ENCODE results near the gene RFC4. TPM values are rescaled to one million over a fixed set of nuclear protein-coding genes. Genes with fewer than 3 reads are reported as not detected.
"Not testable (repeated sequence)": the region's sequence is repeated elsewhere in the genome, so short reads cannot be mapped to it uniquely, and the experiment has no call there.

RFC4 gene
- total and polyA plus RNA-seq, 2 donors: 16.7 to 27.1 TPM

DNA sequence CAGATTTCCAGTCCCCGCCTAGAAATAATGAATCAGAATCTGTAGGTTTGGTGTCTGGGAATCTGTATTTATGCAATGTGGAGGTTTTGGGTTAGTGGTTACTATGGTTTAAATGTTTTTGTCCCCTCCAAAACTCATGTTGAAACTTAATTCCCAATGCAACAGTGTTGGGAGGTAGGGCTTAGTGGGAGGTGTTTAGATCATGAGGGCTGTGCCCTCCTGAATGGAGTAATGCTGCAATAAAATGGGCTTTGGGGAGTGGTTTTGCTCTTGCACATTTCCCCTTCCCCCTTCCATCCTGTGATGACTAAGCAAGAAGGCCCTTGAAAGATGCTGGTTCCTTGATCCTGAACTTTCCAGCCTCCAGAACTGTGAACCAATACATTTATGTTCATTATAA lies 9.2 kb upstream of the RFC4 start:
- WGBS: 96% methylated on average over 1 of the region's 1 CpG
- no peak overlapping the region for H3K27ac ChIP-seq (ENCODE audit: low read depth)
- DNase-seq (ENCODE audit: extremely low spot score): no peak
- no peak overlapping the region for H3K4me3 ChIP-seq (ENCODE audit: low read depth, low read length)
- H3K36me3 ChIP-seq (ENCODE audit: insufficient read depth): no peaks in the 10 kb centered on the region
- no peaks in the 10 kb centered on the region for H3K4me1 ChIP-seq (ENCODE audit: insufficient read depth)

DNA sequence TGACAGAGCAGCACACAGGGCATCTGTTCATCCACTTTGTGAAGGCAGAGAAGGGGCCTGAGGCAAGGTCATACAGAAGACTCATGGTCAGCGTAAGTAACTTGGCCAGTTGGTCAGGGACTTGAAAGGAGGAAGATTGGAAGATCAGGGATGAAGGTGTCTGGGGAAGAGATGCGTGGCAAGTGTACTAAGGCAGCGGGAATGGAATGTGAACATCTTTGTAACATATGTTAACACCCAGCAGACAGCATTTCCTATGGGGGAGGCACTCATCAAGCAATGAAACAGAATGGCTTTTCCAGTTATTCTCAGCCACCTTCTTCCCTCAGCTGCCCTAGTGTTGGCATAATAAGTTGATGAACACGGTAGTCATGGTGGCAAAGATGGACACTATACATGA lies 7.8 kb upstream of the RFC4 start:
- 80% methylated on average over 4 of the region's 4 CpGs for WGBS
- no peak for DNase-seq (ENCODE audit: extremely low spot score)
- no peak overlapping the region for H3K27ac ChIP-seq (ENCODE audit: low read depth)
- no peaks in the 10 kb centered on the region for H3K36me3 ChIP-seq (ENCODE audit: insufficient read depth)
- H3K4me1 ChIP-seq (ENCODE audit: insufficient read depth): no peaks in the 10 kb centered on the region
- no peak overlapping the region for H3K4me3 ChIP-seq (ENCODE audit: low read depth, low read length)

DNA sequence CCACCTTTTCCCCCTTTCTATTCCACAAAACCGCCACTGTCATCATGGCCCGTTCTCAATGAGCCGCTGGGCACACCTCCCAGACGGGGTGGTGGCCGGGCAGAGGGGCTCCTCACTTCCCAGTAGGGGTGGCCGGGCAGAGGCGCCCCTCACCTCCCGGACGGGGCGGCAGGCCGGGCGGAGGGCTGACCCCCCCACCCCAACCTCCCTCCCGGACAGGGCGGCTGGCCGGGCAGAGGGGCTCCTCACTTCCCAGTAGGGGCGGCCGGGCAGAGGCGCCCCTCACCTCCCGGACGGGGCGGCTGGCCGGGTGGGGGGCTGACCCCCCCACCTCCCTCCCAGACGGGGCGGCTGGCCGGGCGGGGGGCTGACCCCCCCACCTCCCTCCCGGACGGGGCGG lies 5.0 kb upstream of the RFC4 start:
- not testable (repeated sequence) for H3K4me3 ChIP-seq (ENCODE audit: low read depth, low read length); DNase-seq (ENCODE audit: extremely low spot score); H3K4me1 ChIP-seq (ENCODE audit: insufficient read depth); H3K27ac ChIP-seq (ENCODE audit: low read depth); H3K36me3 ChIP-seq (ENCODE audit: insufficient read depth)
- WGBS: 94% methylated on average over 15 of the region's 29 CpGs

DNA sequence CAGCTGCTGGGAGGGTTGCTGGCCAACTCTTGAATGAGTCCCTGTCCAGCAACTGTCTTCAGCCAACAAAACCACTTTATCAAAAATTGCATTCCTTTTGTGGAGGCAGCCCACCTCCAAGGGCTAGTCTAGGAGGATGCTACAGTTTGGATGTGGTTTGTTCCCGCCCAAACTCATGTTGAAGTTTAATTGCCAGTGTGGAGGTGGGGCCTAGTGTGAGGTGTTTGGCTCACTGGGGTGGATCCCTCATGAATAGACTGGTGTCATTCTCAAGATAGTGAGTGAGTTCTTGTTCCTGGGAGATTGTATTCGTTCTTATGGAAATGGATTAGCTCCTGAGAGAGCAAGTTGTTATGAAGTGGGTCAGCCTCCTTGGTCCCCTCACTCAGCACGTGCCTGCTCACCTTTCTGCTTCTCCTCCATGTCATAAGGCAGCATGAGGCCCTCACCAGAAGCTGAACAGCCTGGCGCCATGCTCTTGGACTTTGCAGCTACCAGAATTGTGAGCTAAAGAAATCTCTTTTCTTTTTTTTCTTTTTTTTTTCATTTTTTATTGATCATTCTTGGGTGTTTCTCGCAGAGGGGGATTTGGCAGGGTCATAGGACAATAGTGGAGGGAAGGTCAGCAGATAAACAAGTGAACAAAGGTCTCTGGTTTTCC lies 4.2 kb upstream of the RFC4 start:
- WGBS: 84% methylated on average over 5 of the region's 5 CpGs
- H3K36me3 ChIP-seq (ENCODE audit: insufficient read depth): no peaks in the 10 kb centered on the region

DNA sequence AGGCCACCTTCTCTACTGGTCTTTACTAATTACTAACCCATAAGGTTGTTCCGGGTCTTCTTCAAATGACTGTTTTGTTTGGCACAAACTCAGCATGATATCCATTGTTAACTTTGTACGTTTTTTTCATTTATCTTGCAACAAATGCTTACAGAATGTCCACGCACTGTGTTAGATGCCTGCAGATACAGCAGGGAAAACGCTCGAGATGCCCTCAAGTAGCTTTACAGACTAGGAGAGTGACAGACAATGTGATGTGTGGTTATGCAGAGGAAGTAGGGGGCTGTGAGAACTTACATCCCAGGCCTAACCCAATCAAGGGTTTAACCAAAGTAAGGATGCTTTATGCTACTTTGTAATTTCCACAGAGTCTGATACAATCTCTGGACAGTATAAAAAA lies 949 bp upstream of the RFC4 start:
- no peak for DNase-seq (ENCODE audit: extremely low spot score)
- H3K4me3 ChIP-seq (ENCODE audit: low read depth, low read length): no peak overlapping the region
- 40% methylated on average over 5 of the region's 5 CpGs for WGBS

More for the DNA sequence above, 4.2 kb upstream of the RFC4 start:
- H3K4me1 ChIP-seq (ENCODE audit: insufficient read depth): no peaks in the 10 kb centered on the region
- H3K4me3 ChIP-seq (ENCODE audit: low read depth, low read length): no peak overlapping the region
- H3K27ac ChIP-seq (ENCODE audit: low read depth): no peak overlapping the region
- no peak for DNase-seq (ENCODE audit: extremely low spot score)

DNA sequence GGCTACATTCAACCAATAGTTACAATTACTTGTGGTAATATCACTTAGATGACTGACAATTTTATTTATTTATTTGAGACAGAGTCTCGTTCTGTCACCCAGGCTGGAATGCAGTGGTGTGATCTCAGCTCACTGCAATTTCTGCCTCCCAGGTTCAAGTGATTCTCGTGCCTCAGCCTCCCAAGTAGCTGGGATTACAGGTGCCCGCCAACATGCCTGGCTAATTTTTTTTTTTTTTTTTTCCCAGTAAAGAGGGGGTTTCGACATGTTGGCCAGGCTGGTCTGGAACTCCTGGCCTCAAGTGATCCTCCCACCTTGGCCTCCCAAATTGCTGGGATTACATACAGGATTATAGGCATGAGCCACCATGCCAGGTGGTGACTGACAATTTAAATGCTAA lies 2.8 kb downstream of the RFC4 start:
- H3K36me3 ChIP-seq (ENCODE audit: insufficient read depth); H3K27ac ChIP-seq (ENCODE audit: low read depth); DNase-seq (ENCODE audit: extremely low spot score); H3K4me1 ChIP-seq (ENCODE audit: insufficient read depth); H3K4me3 ChIP-seq (ENCODE audit: low read depth, low read length): not testable (repeated sequence)
- 90% methylated on average over 4 of the region's 4 CpGs for WGBS

More for the DNA sequence above, 949 bp upstream of the RFC4 start:
- H3K4me1 ChIP-seq (ENCODE audit: insufficient read depth): no peaks in the 10 kb centered on the region
- H3K27ac ChIP-seq (ENCODE audit: low read depth): no peak overlapping the region
- H3K36me3 ChIP-seq (ENCODE audit: insufficient read depth): no peaks in the 10 kb centered on the region

DNA sequence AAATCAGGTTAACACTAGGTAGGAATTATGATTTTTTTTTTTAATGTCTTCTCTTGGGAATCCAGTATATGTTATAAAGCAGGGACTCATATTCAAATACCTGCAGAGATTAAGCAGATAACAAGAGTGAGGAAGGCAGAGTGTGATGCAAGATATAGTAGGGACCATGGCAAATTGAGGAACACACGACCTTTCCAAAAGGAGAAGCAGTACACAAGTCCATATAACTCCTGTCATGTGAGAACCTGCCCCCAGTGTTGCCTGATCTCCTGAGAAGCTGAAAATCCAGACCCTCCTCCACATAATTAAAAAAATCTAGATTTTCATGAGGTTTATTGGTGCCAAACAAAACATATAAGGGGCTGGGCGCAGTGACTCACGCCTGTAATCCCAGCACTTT lies 3.6 kb downstream of the RFC4 start:
- Histone ChIP-seq H3K36me3 (ENCODE audit: insufficient read depth) (no peaks in the 10 kb centered on the region), H3K4me3 (ENCODE audit: low read depth, low read length) (no peak overlapping the region), H3K4me1 (ENCODE audit: insufficient read depth) (no peaks in the 10 kb centered on the region), H3K27ac (ENCODE audit: low read depth) (no peak overlapping the region)
- WGBS: 89% methylated on average over 3 of the region's 3 CpGs
- no peak for DNase-seq (ENCODE audit: extremely low spot score)

DNA sequence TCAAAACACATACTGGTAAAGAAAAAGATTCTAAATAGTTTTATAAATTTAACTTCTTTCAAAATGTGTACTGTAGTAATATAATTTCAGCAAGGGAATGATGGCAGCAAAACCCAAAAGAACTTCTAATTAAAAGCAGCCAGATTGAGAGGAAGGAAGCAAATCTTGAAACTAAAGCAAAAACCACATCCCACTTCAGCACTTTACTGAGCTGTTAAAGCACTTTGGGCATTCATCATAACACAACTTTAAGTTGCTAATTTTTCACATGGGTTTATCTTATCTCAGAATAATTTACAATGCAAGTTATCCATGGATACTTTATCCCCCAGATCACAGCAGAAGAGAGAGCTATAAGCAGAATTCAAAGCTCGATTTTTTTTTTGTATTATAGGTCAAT lies 6.0 kb downstream of the RFC4 start:
- no peak for DNase-seq (ENCODE audit: extremely low spot score)
- Histone ChIP-seq H3K27ac (ENCODE audit: low read depth) (no peak overlapping the region), H3K36me3 (ENCODE audit: insufficient read depth) (no peaks in the 10 kb centered on the region), H3K4me3 (ENCODE audit: low read depth, low read length) (no peak overlapping the region), H3K4me1 (ENCODE audit: insufficient read depth) (no peaks in the 10 kb centered on the region)
- WGBS: 85% methylated on average over 1 of the region's 1 CpG

DNA sequence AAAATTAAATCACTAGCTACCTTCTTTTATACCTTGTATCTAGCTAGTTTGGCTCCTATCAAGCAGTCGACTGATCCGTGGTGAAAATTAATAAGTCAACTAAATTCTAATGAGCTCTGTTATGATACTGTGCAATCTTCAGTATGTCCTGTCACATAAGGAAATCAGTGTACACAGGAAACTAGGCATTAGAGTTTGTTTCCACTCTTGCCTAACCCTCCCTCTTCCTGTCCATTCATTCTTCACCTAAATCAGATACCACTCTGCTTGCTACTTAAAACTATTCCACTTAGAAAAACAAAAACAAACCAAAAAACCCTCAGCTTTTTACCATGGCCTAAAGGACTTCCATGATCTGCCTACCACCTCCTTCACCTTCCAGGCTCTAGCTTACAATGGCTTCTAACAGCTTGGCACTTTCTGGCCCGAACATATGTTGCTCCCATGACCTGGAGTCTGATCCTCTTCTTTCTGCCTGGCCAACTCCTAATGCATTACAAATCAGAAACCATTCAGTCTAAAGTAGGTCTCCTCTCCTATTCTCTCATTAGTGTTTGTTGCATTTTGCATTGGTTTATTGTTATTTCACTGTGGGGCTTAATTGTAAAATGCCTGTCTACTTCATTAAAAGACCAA lies 7.9 kb downstream of the RFC4 start:
- DNase-seq (ENCODE audit: extremely low spot score): no peak
- no peaks in the 10 kb centered on the region for H3K4me1 ChIP-seq (ENCODE audit: insufficient read depth)
- no peak overlapping the region for H3K27ac ChIP-seq (ENCODE audit: low read depth)
- 89% methylated on average over 3 of the region's 3 CpGs for WGBS
- no peak overlapping the region for H3K4me3 ChIP-seq (ENCODE audit: low read depth, low read length)
- peaks cover 2% of the 10 kb centered on the region for H3K36me3 ChIP-seq (ENCODE audit: insufficient read depth)

DNA sequence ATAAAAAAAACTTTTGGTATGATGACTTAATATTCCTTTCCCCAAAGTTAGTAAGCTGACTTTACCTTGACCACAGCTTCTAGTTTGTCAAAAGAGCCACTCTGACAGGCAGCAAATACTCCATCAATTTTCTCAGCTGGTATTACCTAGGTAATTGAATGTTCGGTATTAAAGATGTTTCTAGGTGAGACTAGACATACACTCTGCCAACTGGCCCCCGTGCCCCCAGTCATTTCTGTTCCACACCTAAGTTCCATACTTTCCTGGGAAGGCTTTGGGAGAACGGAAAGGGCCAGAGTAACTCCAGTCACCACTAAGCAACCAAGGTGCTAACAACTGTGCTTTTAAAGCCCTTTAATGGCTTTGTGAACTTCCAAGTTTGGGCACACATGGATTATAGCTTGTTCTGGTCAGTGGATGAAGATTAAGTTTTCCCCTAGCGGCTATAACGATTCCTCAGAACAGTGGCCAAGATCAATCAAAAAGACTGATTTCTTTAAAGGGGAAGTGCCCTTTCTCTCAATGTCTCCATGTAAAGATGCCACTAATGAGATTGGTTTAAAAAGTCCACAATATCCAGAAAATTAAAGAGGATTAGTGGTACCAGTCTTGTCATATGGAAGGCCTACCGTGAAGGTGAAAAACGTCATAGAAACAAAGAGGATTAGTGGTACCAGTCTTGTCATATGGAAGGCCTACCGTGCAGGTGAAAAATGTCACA lies 15.9 kb downstream of the RFC4 start:
- Histone ChIP-seq H3K27ac (ENCODE audit: low read depth) (no peak overlapping the region), H3K4me1 (ENCODE audit: insufficient read depth) (no peaks in the 10 kb centered on the region), H3K36me3 (ENCODE audit: insufficient read depth) (peaks cover 17% of the 10 kb centered on the region), H3K4me3 (ENCODE audit: low read depth, low read length) (no peak overlapping the region)
- 58% methylated on average over 8 of the region's 8 CpGs for WGBS
- no peak for DNase-seq (ENCODE audit: extremely low spot score)

DNA sequence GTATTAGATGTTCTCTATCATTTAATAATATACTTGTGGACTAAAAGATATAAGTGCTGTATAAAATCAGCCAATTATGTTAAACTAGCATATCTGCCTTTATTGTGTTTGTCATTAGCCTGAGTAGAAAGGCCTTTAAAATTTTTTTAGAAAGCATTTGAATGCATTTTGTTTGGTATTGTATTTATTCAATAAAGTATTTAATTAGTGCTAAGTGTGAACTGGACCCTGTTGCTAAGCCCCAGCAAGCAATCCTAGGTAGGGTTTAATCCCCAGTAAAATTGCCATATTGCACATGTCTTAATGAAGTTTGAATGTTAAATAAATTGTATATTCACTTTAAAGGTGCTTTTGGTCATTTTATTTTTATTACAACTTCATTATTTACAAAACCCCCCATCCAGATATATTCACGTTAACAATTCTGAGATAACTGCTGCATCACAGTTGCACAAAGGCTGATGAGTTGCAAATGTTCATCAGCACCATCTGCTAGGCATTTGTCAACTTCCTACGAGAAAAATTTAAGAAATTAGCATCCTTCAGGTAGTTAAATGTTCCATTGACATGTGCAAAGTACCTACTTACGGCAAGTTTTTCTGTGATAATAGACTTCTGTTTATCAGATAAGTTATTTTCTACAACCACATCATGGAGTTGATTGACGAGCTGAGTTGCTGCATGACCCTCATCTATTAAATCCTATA lies 16.6 kb downstream of the RFC4 start:
- Histone ChIP-seq H3K4me3 (ENCODE audit: low read depth, low read length) (no peak overlapping the region), H3K36me3 (ENCODE audit: insufficient read depth) (peaks cover 17% of the 10 kb centered on the region), H3K4me1 (ENCODE audit: insufficient read depth) (no peaks in the 10 kb centered on the region), H3K27ac (ENCODE audit: low read depth) (no peak overlapping the region)
- DNase-seq (ENCODE audit: extremely low spot score): no peak
- WGBS: 50% methylated on average over 4 of the region's 4 CpGs

DNA sequence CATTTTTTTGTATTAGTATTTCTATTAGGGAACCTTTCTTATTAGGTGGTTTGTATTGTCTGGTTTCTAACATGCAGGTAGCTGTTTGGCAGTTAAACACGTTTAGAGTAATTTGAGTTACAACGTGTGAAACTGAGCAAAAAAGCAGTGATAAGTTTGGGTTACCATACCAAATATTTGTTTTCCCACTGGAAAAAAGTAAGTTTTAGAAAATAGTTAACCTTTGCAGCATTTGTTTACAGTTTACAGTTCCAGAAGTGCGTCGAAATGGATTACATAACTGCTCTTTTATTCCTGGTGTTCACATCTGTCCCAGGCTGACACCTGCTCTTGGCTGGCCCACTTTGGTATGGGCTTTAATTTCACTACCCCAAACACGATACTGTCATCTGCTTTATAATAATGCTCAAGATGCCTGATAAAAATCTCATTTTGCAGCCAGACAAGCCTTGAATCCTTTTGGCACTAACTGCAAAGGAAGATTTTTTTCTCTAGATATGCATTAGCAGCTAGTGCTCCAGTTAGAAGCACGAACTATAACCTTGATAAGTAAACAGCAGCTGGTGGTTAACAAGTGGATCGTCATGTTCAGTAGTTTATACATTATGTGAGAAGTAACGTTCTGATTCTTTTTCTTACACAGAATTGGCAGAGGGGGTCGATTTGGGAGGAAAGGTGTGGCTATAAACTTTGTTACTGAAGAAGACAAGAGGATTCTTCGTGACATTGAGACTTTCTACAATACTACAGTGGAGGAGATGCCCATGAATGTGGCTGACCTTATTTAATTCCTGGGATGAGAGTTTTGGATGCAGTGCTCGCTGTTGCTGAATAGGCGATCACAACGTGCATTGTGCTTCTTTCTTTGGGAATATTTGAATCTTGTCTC lies 17.6 kb downstream of the RFC4 start:
- H3K36me3 ChIP-seq (ENCODE audit: insufficient read depth): peaks cover 15% of the 10 kb centered on the region
- H3K4me1 ChIP-seq (ENCODE audit: insufficient read depth): no peaks in the 10 kb centered on the region
- 49% methylated on average over 13 of the region's 13 CpGs for WGBS

More for the DNA sequence above, 17.6 kb downstream of the RFC4 start:
- no peak for DNase-seq (ENCODE audit: extremely low spot score)
- H3K27ac ChIP-seq (ENCODE audit: low read depth): no peak overlapping the region
- H3K4me3 ChIP-seq (ENCODE audit: low read depth, low read length): no peak overlapping the region

Measured in urinary bladder (tissue), 4 donors.